ENCODE measurements around the gene PHTF2.

PHTF2 gene

GRCh38 chr7:77839919-77840318 is 41.3 kb downstream of the PHTF2 start:
- TF ChIP-seq CTCF (IDR thresholded peaks at IDR 0.05; ENCODE audit: extremely low read depth, missing control alignments) = no peak
- DNase-seq (ENCODE audit: low spot score) = no peak

GRCh38 chr7:77843194-77843593 is 44.6 kb downstream of the PHTF2 start:
- TF ChIP-seq CTCF (IDR thresholded peaks at IDR 0.05; ENCODE audit: extremely low read depth, missing control alignments) = no peak

GRCh38 chr7:77846317-77847092 is 47.9 kb downstream of the PHTF2 start:
- no peak for TF ChIP-seq CTCF (IDR thresholded peaks at IDR 0.05; ENCODE audit: extremely low read depth, missing control alignments)
- no peak for DNase-seq (ENCODE audit: low spot score)

More at GRCh38 chr7:77843194-77843593, 44.6 kb downstream of the PHTF2 start:
- no peak for DNase-seq (ENCODE audit: low spot score)

- TF ChIP-seq CTCF (IDR thresholded peaks at IDR 0.05; ENCODE audit: extremely low read depth, missing control alignments) = no peak
- no peak for DNase-seq (ENCODE audit: low spot score)
These were observed 57.0 kb downstream of the PHTF2 start for GRCh38 chr7:77855371-77856083.

GRCh38 chr7:77858278-77858677 is 59.7 kb downstream of the PHTF2 start:
- peak; percentile 21 for DNase-seq (ENCODE audit: low spot score)
- no peak for TF ChIP-seq CTCF (IDR thresholded peaks at IDR 0.05; ENCODE audit: extremely low read depth, missing control alignments)

GRCh38 chr7:77859343-77859742 is 60.8 kb downstream of the PHTF2 start:
- DNase-seq (ENCODE audit: low spot score) = no peak
- no peak for TF ChIP-seq CTCF (IDR thresholded peaks at IDR 0.05; ENCODE audit: extremely low read depth, missing control alignments)

- no peak for DNase-seq (ENCODE audit: low spot score)
- TF ChIP-seq CTCF (IDR thresholded peaks at IDR 0.05; ENCODE audit: extremely low read depth, missing control alignments) = no peak
These were observed 64.1 kb downstream of the PHTF2 start for GRCh38 chr7:77862691-77863090.
